RPMI7951 (cell line): ENCODE measurements around the gene SPTLC2. TPM values are rescaled to one million over a fixed set of nuclear protein-coding genes. Genes with fewer than 3 reads are reported as not detected.
"Not testable (repeated sequence)": the region's sequence is repeated elsewhere in the genome, so short reads cannot be mapped to it uniquely, and the experiment has no call there.

Experiments used
- DNase-seq: peaks from one replicate; pipeline ENCODE4 v3.0.0-alpha.2; 2012; ENCODE audit warnings: low read depth
- total RNA-seq: library from RNA; depleted of rRNA; stranded (reverse); fragments of >200 nt; shearing (Covaris generic); gene quantifications from 2 replicates; pipeline ENCODE4 v1.2.3, GENCODE V29; 2014

Gene SPTLC2
- total RNA-seq, 1 experiment from 2014 or later: 12.0 TPM

DNA sequence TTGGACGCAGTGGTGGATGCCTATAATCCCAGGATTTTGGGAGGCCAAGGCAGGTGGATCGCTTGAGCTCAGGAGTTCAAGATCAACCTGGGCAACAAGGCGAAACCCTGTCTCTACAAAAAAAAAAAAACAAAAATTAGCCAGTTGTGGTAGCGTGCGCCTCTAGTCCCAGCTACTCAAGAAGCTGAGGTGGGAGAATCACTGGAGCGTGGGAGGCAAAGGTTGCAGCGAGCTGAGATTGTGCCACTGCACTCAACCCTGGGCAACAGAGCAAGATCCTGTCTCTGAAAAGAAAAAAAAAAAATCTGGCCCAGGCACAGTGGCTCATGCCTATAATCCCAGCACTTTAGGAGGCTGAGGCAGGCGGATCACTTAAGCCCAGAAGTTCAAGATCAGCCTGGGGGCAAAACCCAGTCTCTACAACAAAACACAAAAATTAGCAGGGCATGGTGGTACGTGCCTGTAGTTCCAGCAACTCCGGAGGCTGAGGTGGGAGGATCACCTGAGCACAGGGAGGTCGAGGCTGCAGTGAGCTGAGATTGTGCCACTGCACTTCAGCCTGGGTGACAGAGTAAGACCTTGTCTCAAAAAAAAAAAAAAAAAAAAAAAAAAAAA lies 27.9 kb downstream of the SPTLC2 start:
- DNase-seq: not testable (repeated sequence)

DNA sequence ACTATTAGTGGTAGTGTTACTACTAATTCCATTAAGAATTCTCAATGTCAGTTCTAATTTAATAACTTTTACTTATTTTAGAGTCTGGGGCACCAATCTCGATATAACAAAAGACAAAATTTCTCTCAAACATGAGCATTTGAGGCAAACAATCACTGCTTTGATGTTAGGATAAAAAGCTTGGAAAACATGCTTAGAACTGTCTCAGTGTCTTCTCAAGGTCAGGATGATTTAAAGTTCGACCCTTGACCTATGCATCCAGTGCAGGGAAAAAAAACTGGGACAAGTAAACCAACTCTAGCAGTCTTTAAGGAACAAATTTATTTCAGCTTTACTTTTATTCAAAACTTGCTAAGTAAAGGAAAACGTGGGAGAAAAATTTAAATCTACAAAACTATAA lies 31.1 kb downstream of the SPTLC2 start:
- DNase-seq: no peak

DNA sequence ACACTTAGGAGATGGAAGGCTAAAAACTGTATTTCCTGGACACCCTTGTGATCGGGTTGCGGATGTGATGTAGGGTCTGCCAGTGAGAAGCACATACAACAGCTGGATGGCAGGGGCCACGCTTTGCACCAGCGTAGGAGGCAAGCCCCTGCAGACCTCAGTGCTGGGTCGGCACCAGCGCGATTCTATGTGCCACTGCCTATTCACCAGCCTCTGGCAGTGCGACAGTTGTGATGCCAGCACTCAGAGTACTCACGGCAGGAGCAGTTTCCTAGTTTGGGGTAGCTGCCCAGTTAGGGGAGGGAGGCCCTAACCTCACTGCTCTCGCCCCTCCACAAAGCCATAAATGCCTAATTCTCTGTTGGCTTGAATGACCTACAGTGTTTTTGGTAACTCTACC lies 31.6 kb downstream of the SPTLC2 start:
- DNase-seq: no peak

DNA sequence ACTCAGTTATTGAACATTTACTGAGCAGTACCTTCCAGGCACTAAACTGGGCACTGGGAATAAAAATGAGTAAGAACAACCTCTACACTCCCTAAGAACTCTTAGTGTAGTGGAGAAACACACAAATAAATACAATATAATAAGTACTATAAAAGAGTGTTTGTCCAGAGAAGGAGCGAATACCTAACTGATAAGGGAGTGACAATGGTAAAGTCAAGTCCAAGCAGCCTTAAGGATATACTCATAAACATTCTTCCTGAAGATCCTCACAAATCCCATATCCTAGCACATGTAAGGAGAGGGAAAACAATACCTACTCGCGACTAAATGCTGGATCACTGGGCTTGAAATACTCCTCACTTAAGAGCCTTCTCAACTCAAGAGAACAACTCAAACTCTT lies 32.8 kb downstream of the SPTLC2 start:
- no peak for DNase-seq

DNA sequence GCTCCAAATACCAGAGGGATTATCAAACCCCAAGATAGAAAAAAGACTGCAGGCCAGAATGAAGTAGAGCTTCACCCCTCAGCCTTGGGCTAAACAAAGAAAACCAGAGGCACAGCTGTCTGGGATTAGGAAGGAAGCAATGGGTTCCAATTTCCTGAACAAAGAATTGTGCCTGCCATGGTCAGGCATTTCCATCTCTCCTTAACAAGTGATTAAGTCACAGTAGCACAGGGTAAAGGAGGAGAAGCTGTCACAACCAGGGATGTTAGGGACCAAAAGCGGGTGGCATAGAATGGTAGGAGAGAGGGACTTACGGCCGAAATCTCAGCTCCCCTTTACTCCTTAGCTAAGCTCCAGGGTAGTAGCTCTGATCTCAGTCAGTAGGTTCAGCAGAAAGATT lies 33.9 kb downstream of the SPTLC2 start:
- peak; percentile 3 for DNase-seq

DNA sequence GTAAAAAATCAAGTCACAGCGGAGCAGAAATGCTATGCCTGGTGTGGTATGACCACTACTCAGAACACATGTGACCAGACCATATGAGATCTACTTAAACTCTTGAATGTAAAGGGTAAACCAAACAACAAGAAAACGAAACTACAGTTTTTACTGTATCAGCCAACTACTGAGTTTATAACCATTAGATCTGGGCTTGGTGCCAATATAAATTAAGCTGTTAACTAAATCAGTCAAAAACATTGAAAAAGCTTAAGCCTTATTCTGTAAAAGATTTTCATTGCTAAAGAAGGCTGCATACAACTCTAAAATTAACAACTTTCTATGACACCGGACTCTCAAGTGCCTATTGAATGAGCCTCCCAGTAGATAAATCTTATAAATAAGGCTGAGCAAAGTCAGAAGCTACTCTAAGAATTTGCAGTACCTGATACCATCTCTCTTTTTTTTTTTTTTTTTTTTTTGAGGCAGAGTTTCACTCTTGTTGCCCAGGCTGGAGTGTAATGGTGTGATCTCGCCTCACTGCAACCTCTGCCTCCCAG lies 35.4 kb downstream of the SPTLC2 start:
- DNase-seq: peak; percentile 62

DNA sequence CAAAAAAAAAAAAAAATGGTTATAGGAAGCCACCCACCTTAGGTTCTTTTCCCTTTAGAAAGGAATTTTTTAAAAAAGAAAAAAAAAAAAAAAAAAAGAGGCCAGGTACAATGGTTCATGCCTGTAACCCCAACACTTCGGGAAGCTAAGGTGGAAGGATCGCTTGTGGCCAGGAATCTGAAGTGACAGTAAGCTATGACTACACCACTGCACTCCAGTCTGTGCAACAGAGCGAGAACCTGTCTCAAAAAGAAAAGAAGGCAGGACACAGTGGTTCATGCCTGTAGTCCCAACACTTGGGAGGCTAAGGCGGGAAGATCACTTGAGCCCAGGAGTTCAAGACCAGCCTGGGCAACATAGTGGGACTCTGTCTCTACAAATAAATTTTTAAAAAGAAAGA lies 36.0 kb downstream of the SPTLC2 start:
- no peak for DNase-seq

DNA sequence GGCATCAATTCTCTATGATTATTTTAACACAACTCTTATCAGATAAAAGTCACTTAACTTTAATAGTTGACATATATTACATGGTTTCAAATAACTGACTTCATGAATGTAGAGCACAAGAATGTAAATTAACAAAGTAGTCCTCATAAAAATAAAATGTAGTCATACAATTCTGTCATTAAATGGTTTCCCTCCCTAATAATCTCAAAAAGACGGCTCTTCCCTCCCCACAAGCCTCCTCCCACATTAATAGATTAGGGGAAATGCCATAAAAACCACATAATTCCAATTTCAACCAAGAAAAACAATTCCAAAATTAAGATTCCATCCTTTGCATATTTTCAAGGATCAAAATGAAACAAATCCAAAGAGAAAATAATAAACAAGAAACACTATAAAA lies 36.7 kb downstream of the SPTLC2 start:
- no peak for DNase-seq

DNA sequence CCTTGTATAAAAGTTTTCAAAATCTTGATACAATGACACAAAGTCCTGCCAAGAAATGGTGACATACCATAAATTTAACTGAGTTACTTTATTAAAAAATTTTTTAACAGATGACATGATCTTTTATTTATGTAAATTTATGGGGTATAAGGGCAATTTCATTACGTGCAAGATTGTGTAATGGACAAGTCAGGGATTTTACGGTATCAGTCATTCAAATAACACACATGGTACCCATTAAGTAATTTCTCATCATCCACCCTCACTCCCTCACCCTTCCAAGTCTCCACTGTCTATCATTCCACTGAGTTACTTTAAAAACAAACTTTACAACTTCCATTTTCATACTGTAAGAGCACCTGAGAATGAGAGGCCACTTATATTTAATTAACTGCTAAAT lies 37.4 kb downstream of the SPTLC2 start:
- no peak for DNase-seq

DNA sequence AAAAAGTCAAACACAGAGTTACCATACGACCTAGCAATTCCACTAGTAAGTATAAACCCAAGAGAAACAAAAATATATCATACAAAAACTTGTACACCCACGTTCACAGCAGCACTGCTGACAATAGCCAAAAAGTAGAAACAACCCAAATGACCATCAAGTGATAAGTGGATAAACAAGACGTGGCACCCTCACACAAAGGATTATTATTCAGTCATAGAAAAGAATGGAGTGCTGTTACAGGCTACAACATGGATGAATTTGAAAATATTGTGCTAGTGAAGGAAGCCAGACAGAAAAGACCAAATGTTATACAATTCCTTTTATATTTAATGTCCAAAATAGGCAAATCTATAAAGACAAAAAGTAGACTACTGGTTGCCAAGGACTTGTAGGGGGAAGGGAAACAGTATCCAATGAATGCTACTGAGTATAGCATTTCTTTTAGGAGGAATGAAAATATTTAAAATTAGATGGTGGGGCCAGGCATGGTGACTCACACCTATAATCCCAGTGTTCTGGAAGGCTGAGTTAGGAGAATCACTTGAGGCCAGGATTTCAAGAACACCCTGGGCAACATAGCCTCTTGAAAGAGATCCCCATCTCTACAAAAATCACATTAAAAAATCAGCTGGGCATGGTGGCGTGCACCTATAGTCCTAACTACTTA lies 41.9 kb downstream of the SPTLC2 start:
- no peak for DNase-seq

DNA sequence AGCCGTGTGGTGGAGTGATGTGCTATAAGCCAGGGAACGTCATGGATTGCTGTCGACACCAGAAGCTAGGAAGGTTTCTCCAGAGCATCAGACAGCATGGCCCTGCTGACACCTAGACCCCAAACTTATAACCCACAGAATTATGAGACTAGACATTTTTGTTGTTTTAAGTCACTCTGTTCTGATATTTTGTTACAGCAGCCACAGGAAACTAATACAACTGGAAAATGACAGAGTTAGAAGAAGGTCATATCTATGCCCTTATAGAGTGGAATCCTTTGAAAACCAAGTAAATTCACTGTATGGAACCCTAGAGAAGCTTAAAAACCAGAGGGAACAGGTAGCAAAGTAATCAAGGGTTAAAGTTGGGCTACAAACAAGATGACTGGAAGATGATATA lies 42.5 kb downstream of the SPTLC2 start:
- no peak for DNase-seq

DNA sequence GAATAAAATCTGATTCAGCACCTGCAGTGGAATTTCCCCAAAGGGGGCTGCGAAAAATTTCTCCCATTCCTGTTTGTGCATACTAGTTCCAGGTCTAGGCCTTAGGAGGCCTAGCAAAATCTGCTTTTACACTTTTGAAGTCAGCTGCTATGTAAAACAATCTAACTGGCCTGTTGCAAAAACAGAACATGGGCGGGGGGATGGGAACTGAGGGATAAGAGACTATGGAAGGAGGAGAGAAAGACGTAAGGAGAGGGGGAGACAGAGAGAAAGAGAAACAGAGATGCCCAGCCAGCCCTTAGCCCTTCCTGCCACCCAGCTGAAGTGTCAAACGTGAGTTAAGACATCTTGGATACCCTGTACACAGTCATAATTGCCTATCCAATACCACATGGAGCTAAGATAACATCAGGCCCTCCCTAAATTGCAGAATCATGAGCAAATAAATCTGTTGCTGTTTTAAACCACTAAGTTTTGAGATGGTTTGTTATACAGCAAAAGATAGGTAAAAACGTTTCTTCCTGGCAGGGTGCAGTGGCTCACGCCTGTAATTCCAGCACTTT lies 45.6 kb downstream of the SPTLC2 start:
- no peak for DNase-seq

DNA sequence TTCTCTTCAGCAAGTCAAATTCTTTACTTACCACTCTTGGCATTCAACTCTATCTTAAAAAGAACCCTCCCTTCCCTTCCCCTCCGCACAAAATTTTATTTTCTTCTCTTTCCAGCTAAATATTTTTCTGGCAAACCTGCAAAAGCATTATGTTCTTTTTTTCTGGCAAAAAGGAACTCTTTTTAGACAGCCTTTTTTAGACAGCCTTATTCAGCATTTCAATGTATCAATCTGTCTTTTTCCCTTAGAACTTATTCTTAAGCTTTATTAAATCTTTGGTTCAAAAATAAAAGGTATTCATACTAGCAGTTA lies 50.5 kb downstream of the SPTLC2 start:
- DNase-seq: no peak

DNA sequence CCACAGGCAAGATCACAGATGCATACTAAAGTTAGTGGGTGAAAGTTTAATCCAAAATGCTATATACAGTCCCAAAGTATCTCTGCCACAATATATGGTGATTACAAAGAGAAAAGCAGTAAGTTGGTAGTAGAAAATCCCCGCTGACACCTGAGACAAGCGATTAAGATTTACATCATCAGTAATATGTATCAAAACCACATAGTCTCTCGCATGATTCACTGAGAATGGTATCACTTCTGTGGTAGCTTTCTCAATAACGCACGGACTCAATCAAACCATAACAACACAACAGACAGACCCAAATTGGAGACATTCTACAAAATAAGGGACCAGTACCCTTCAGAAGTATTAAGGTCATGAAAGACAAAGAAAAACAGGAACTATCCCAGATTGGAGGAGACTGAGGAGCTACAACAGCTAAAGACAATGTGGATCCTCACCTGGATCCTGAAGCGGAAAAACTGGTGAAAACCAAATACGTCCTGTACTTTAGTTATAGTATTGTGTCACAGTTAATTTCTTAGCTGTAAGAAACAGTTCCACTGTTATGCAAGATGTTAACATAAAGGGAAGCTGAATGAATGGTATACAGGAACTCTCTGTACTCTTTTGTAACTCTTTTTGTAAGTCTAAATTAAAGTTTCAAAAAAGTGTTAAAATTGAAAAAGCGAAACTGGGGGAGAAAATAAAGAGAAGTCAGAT lies 51.0 kb downstream of the SPTLC2 start:
- DNase-seq: no peak

DNA sequence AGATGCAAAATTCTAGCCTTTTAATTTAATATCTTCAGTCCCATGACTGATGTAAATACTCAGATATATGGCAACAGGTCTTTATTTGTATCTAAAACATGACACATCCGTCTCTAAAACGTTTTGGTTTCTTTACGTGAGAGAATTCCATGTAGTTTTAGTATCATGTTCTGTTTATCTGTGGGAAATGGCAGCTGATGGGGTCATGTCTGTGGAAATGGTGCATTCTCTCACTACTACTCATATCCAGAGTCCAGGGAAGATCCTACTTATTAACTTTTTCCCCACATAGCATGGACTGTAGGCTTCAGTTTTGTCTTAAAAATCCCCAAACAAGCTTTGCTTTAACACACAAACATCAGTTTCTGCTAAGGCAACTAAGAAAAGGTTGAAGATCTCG lies 53.8 kb downstream of the SPTLC2 start:
- no peak for DNase-seq

DNA sequence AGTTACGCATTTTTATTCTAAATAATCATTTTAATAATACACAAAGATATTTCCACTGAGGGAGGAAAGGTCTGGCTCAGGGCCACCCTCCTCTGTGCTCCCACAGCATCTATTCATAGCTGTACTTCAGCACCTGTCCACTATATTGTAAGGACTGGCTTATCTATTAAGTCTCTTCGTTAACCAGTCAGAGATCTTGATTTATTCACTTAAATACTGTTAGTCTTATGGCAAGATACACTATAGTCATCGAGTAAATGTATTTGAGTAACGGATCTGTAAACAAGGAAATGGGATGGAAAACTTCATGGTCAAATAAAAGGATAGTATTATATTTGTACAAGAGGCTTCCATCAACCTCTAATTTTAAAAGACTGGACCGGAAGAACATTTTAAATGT lies 54.6 kb downstream of the SPTLC2 start:
- no peak for DNase-seq

DNA sequence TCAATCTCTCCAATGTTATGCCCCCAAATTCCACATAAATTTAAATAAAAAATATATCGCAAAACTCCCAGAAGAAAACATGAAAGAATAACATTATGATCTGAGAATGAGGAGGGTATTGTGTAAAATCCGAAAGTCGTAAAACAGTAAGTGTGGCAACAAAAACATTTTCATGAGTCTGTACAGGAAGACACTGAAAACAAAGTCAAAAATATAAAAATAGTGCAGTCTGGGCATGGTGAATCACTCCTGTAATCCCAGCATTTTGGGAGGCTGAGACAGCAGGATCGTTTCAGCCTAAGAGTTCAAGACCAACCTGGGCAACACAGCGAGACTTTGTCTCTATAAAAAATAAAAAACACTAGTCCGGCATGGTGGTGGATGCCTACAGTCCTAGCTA lies 57.1 kb downstream of the SPTLC2 start:
- no peak for DNase-seq

DNA sequence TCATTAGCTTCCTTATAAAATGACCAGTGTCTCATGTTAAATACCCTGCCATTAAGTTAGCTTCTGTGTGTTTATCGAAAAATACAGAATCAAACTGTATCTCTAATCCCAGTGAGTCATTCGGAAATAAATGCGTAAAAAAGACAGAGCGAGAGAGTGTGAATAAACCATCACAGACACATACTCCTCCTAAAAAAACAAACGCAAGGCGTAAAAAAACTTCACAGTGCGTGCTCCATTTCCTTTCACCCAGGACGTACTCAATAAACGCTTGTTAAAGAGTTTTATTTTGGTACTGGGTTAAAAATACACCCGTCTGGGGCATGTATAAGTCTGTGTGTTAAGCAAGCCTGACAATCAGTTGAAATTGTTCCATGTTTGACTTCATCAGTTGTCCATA lies 59.0 kb downstream of the SPTLC2 start:
- DNase-seq: no peak

DNA sequence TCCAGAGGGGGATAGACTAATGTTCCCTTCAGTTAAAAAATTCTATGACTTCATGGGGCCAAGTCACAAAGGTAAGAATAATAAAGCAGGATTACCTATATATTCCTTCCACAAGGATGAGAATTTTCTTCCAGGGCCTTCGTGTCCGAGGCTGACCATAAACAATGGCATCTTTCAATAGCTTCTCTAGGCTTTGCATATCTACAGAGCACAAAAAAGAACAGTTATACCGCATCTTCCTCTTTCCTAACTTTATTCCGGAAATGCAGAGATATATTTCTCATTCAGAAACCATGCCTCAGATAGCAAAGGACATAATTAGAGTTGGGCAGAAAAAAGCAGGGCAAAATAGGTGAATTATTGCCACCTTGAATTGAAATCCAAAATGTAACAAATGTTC lies 59.5 kb downstream of the SPTLC2 start:
- no peak for DNase-seq

DNA sequence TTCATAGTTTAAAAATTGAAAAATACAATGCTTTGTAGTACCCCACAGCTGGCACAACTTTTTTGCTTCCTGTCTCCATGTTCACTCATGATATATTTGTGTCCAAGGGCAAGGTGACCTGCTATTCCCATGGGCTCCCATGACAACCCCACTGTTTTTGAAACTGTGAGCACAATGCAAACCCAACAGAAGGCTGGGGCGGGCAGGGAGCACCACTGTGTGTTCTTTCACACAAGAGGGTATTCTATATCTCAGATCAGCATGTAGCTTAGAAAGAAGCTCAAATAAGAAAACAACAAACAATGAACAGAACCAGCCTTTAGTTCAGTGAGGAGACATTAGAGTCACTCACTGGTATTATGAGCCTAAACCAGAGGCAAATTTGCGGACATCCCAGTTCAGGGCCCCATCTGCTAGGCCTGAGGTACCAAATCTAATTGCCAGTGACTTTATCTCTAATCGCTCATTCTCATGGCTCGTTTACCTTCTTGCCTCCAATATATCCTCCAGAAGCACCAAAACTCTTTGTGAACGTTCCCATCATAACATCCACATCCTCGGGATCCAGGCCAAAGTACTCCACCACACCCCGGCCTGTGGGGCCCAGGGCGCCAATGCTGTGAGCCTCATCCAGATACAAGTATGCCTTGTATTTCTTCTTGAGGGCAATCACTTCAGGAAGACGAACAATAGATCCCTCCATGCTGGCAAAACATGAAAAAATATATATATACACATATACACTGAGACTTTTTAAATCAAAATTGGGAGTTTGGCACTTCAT lies 61.4 kb downstream of the SPTLC2 start:
- no peak for DNase-seq

DNA sequence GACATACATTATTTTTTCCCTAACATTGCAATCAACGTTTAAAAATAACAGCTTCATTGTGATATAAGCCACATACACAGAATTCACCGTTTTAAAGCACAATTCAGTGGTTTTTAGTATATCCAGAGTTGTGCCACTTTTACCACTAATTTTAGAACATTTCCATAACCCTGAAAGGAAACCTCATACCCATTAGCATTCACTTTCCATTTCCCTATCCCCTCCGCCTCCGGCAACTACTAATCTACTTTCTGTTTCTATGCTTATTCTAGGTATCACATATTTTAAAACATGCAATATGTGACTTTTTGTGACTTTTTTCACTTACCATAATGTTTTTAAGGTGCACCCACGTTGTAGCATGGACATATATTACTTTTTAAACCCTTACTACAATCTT lies 62.2 kb downstream of the SPTLC2 start:
- DNase-seq: no peak

DNA sequence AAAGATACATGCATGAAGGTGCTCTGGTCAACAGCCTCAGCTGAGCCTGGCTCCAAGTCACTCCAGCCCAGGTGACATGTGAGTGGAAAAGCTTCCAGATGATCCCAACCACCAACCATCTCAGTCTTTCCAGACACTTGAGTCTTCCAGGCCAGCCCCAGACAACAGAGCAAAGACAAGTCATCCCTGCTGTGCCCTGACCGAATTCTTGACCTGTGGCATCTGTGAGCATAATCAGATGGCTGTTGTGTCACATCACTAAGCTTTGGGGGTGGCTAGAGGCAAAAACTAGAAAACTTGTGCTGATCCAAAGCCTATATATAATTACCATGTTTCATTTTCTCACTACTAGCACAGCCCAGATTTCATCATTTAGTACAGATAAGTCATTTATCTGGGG lies 67.0 kb downstream of the SPTLC2 start:
- DNase-seq: no peak
